PC-3 (cell line): ENCODE data around the gene MDGA2.

Source experiments
- EZH2 ChIP-seq: fragments of 300-600 bp; sonication (generic); IDR thresholded peaks from one replicate; pipeline ENCODE4 v1.6.1; 2017; ENCODE audit warnings: antibody characterized with exemption, mild to moderate bottlenecking, low read length; ENCODE audit not compliant: unreplicated experiment
- EZH2phosphoT487 ChIP-seq: fragments of 300-600 bp; sonication (generic); IDR thresholded peaks from 2 replicates; pipeline ENCODE4 v1.6.1; 2018; ENCODE audit warnings: mild to moderate bottlenecking, antibody characterized with exemption, low read length, borderline replicate concordance
- TF ChIP-seq, protein P1 (sequence below): fragments of 300-600 bp; sonication (generic); conservative IDR thresholded peaks from 2 replicates; pipeline ENCODE4 v1.5.1; 2017; ENCODE audit warnings: antibody characterized with exemption, low read depth, mild to moderate bottlenecking, low read length

DNA sequence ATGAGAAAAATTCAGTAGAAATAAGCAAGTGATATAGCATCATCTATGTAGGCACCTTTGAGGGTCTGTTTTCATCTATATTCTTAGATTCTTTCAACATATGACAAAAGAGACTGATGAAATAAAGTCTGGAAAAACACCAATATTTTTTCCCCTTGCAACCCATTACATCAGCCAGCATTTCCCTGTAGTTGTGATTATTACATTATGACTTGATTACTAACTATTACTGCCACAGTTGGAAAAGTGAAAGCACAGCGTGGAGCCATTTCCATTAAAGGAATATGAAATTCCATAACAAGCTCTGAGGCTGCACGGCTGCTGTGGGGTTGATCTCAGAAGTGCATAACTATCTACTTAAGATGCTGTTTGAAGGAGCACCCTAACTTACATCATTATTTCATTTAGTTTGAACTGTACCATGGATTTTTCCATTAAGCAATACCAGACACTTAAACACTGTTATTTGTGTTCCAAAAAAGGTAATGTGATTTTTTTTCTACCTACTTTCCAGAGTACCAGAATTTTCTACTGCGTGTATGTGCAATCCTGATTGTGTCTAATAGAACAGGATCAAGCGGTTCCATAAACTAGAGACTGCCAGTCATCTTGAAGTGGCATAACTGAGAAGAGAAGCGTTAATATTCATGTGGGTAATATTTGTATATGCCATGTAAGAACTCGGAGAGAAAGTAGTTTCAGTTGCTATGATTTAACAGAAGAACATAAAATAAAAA, 405.5 kb downstream of the MDGA2 start:
- TF ChIP-seq, protein P1, sequence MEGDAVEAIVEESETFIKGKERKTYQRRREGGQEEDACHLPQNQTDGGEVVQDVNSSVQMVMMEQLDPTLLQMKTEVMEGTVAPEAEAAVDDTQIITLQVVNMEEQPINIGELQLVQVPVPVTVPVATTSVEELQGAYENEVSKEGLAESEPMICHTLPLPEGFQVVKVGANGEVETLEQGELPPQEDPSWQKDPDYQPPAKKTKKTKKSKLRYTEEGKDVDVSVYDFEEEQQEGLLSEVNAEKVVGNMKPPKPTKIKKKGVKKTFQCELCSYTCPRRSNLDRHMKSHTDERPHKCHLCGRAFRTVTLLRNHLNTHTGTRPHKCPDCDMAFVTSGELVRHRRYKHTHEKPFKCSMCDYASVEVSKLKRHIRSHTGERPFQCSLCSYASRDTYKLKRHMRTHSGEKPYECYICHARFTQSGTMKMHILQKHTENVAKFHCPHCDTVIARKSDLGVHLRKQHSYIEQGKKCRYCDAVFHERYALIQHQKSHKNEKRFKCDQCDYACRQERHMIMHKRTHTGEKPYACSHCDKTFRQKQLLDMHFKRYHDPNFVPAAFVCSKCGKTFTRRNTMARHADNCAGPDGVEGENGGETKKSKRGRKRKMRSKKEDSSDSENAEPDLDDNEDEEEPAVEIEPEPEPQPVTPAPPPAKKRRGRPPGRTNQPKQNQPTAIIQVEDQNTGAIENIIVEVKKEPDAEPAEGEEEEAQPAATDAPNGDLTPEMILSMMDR, result no peak
- TF ChIP-seq EZH2 (no peak), EZH2phosphoT487 (no peak)
